GM18951 (cell line): Measurements from ENCODE around the gene ATXN10.

Experiments
- POLR2A ChIP-seq: IDR thresholded peaks from 4 replicates; pipeline ENCODE4 v1.6.1; 2011; ENCODE audit warnings: mild to moderate bottlenecking; ENCODE audit not compliant: insufficient read length, insufficient read depth; ENCODE audit errors: extremely low read depth
- in situ Hi-C: fragments of 300-500 bp; cut with MboI; formaldehyde crosslinking; loops from one replicate; pipeline ENCODE4 v1.12.0; 2022; ENCODE audit warnings: low sequenced_read_pairs, mixed read lengths, inconsistent platforms; ENCODE audit not compliant: unreplicated experiment

ATXN10 gene

GRCh38 chr22:45883811-45884170 lies 212.2 kb downstream of the ATXN10 start:
- in situ Hi-C loops, result no loop called here
- no peak for TF ChIP-seq POLR2A

- in situ Hi-C loops, result no loop called here
- no peak for TF ChIP-seq POLR2A
Observed at GRCh38 chr22:45884201-45885062, 212.8 kb downstream of the ATXN10 start.

- in situ Hi-C loops, result no loop called here
- TF ChIP-seq POLR2A, result no peak
Observed at GRCh38 chr22:45885171-45885840, 213.7 kb downstream of the ATXN10 start.

- TF ChIP-seq POLR2A, result no peak
- in situ Hi-C loops, result no loop called here
Observed at GRCh38 chr22:45885941-45886395, 214.3 kb downstream of the ATXN10 start.

GRCh38 chr22:45886540-45886939 lies 214.9 kb downstream of the ATXN10 start:
- in situ Hi-C loops, result no loop called here
- TF ChIP-seq POLR2A, result no peak

GRCh38 chr22:45887202-45888131 lies 215.8 kb downstream of the ATXN10 start:
- in situ Hi-C loops, result no loop called here
- no peak for TF ChIP-seq POLR2A

- no peak for TF ChIP-seq POLR2A
- in situ Hi-C loops, result no loop called here
Observed at GRCh38 chr22:45888221-45889092, 216.8 kb downstream of the ATXN10 start.

GRCh38 chr22:45889093-45889538 lies 217.5 kb downstream of the ATXN10 start:
- TF ChIP-seq POLR2A, result no peak
- in situ Hi-C loops, result no loop called here

- in situ Hi-C loops, result no loop called here
- no peak for TF ChIP-seq POLR2A
Observed at GRCh38 chr22:45889539-45890350, 218.1 kb downstream of the ATXN10 start.

- no peak for TF ChIP-seq POLR2A
- in situ Hi-C loops, result no loop called here
Observed at GRCh38 chr22:45890351-45890635, 218.7 kb downstream of the ATXN10 start.

GRCh38 chr22:45891021-45891421 lies 219.4 kb downstream of the ATXN10 start:
- no peak for TF ChIP-seq POLR2A

More at GRCh38 chr22:45891021-45891421, 219.4 kb downstream of the ATXN10 start:
- in situ Hi-C loops, result no loop called here
